Right lobe of liver (tissue), 4 donors: ENCODE data around the gene PPM1H.

Experiments
- CTCF ChIP-seq, 4 donors: fragments of 200-600 bp in 3 of 4; fragments of 450-650 bp in 1 of 4; IDR thresholded peaks; one replicate each; pipeline versions ENCODE4 v1.5.1 to v1.8.0; 2016 to 2022; ENCODE audit warnings: antibody characterized with exemption in 4 of 4, mild to moderate bottlenecking in 2 of 4
- POLR2A ChIP-seq: fragments of 450-650 bp; IDR thresholded peaks from one replicate; pipeline ENCODE4 v1.6.1; 2017; ENCODE audit warnings: antibody characterized with exemption, mild to moderate bottlenecking
- donor health status: DM: no; HTN: no; CAD: no.
- donor health status: DM: no; HTN: no; CAD: no.
- donor health status: DM: no; HTN: yes; CAD: no.

GRCh38 chr12:62903151-62903550 is 31.8 kb downstream of the PPM1H start:
- TF ChIP-seq POLR2A (no peak), CTCF (IDR thresholded peaks at IDR 0.05) (no peak)
